ENCODE results near the gene HCFC1. TPM values are rescaled to one million over a fixed set of nuclear protein-coding genes. Genes with fewer than 3 reads are reported as not detected.

The HCFC1 gene
- total RNA-seq, 1 experiment from 2014 or later, result 79.9 TPM

DNA sequence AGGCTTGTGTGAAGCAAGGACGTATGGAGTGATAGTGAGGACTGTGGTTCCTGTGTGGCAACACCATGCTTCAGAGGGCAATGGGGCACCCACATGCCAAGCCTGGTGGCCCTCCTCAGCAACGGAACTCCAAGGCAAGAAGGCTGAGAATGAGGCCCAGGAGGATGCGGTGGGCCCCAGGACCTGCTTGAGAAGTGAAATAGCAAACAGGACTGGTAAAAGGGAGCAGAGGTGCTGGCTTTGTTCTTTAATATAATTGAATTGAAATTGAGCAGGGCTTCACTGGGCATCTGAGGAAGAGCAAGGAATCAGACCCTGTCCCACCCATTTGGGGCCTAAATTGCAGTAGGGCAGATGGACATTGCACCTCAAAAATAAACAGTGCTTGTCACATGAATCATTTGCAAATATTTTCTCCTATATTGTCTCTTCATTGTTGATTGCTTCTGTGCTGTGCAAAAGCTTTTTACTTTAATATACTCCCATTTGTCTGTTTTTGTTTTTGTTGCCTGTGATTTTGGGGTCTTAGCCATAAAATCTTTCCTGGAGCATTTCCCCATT is 3.2 kb upstream of the HCFC1 start:
- BruUV-seq (replicated peaks), result no TSS peak
- POLR2A ChIA-PET (ENCODE audit: unreplicated experiment), result no interaction called here
- TF ChIP-seq EZH2 (IDR thresholded peaks at IDR 0.05; ENCODE audit: low read depth), result no peak
- TF ChIP-seq, protein P1, sequence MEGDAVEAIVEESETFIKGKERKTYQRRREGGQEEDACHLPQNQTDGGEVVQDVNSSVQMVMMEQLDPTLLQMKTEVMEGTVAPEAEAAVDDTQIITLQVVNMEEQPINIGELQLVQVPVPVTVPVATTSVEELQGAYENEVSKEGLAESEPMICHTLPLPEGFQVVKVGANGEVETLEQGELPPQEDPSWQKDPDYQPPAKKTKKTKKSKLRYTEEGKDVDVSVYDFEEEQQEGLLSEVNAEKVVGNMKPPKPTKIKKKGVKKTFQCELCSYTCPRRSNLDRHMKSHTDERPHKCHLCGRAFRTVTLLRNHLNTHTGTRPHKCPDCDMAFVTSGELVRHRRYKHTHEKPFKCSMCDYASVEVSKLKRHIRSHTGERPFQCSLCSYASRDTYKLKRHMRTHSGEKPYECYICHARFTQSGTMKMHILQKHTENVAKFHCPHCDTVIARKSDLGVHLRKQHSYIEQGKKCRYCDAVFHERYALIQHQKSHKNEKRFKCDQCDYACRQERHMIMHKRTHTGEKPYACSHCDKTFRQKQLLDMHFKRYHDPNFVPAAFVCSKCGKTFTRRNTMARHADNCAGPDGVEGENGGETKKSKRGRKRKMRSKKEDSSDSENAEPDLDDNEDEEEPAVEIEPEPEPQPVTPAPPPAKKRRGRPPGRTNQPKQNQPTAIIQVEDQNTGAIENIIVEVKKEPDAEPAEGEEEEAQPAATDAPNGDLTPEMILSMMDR (conservative IDR thresholded peaks at IDR 0.05), result no peak
- no peak for DNase-seq
- Histone ChIP-seq H3K4me3 (no peak overlapping the region), H3K4me2 (peak overlapping the region; percentile 78; the same call in 1 of the 2 replicates), H3K79me2 (ENCODE audit: low read depth) (peaks cover 24% of the 10 kb centered on the region), H2AFZ (no peak overlapping the region), H4K20me1 (ENCODE audit: insufficient read depth) (peaks cover 2% of the 10 kb centered on the region), H3F3A (ENCODE audit: insufficient read depth, low read depth) (peaks cover 9% of the 10 kb centered on the region; the same call in 1 of the 2 replicates), H3K36me3 (ENCODE audit: low read depth) (no peaks in the 10 kb centered on the region), H3K9me2 (ENCODE audit: insufficient read depth) (no peaks in the 10 kb centered on the region), H3K27me3 (ENCODE audit: insufficient read depth, low read depth) (no peaks in the 10 kb centered on the region), H3K9me3 (ENCODE audit: insufficient read depth, low read depth) (no peaks in the 10 kb centered on the region), H3K27ac (no peak overlapping the region), H3K4me1 (replicated peaks; ENCODE audit: insufficient read depth) (peaks cover 13% of the 10 kb centered on the region)
- CTCF ChIA-PET, result no interaction called here
- intact Hi-C loops (cut with micrococcal nuclease; ENCODE audit: unreplicated experiment), result no loop called here

GRCh38 chrX:153974003-153974725 is 2.5 kb upstream of the HCFC1 start:
- Histone ChIP-seq H3K9me2 (ENCODE audit: insufficient read depth) (no peaks in the 10 kb centered on the region), H2AFZ (no peak overlapping the region), H3K79me2 (ENCODE audit: low read depth) (peaks cover 31% of the 10 kb centered on the region), H3F3A (ENCODE audit: insufficient read depth, low read depth) (peaks cover 9% of the 10 kb centered on the region; the same call in 1 of the 2 replicates), H3K27ac (no peak overlapping the region), H3K4me1 (replicated peaks; ENCODE audit: insufficient read depth) (peaks cover 13% of the 10 kb centered on the region), H3K9me3 (ENCODE audit: insufficient read depth, low read depth) (no peaks in the 10 kb centered on the region), H3K36me3 (ENCODE audit: low read depth) (no peaks in the 10 kb centered on the region), H3K4me3 (peak overlapping the region; percentile 56; the same call in 1 of the 2 replicates), H3K27me3 (ENCODE audit: insufficient read depth, low read depth) (no peaks in the 10 kb centered on the region), H4K20me1 (ENCODE audit: insufficient read depth) (peaks cover 8% of the 10 kb centered on the region), H3K4me2 (peak overlapping the region; percentile 78)
- no peak for DNase-seq
- TF ChIP-seq, protein P1 (conservative IDR thresholded peaks at IDR 0.05), result no peak
- no peak for TF ChIP-seq EZH2 (IDR thresholded peaks at IDR 0.05; ENCODE audit: low read depth)
- BruUV-seq (replicated peaks), result no TSS peak
- ChIA-PET POLR2A (ENCODE audit: unreplicated experiment) (no interaction called here), CTCF (no interaction called here)
- intact Hi-C loops (cut with micrococcal nuclease; ENCODE audit: unreplicated experiment), result no loop called here

DNA sequence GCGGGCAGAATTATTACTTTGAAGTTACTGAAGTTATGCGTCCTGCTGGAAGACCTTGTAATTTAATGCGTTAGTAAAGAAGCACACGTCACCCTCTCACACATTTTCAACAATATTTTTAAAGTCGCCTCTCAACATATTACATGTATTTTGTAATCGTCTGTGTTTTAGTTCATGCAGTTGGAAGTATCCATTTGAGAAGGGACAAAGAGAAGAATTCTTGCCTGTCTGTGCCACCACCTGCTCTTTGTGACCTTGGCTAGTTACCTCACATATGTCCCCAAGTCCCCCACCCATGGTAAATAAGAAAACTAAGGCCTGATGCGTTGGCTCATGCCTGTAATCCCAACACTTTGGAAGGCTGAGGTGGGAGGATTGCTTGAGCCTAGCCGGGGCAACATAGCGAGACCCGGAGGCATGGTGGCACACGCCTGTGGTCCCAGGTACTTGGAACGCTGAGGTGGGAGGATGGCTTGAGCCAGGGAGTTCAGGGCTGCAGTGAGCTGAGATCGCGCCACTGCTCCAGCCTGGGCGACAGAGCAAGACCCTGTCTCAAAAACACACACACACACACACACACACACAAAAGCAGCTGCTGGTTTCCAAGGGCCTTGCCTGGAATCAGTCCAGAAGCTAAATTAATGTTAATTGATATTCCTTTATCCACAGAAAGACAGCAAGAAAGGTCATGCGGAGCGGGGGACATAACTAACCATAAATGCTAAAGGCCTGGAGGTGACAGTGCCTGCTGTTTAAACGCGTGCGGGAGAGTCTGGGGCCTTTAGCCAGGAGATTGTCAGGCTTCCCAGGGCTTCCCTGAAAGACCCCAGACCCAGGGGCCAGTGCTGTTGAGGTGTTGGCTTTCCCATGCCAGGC is 1.7 kb upstream of the HCFC1 start:
- Histone ChIP-seq H3K4me1 (replicated peaks; ENCODE audit: insufficient read depth) (peaks cover 13% of the 10 kb centered on the region), H3K4me3 (peak overlapping the region; percentile 56), H3K4me2 (peak overlapping the region; percentile 78), H2AFZ (0 out of 2 replicates have a peak overlapping the region, but pooled peaks have one; percentile 12), H3K36me3 (ENCODE audit: low read depth) (no peaks in the 10 kb centered on the region), H3K79me2 (ENCODE audit: low read depth) (peaks cover 39% of the 10 kb centered on the region), H3K27me3 (ENCODE audit: insufficient read depth, low read depth) (no peaks in the 10 kb centered on the region), H3K9me2 (ENCODE audit: insufficient read depth) (no peaks in the 10 kb centered on the region), H3F3A (ENCODE audit: insufficient read depth, low read depth) (peaks cover 9% of the 10 kb centered on the region; the same call in 1 of the 2 replicates), H3K27ac (peak overlapping the region; percentile 99), H3K9me3 (ENCODE audit: insufficient read depth, low read depth) (no peaks in the 10 kb centered on the region), H4K20me1 (ENCODE audit: insufficient read depth) (peaks cover 15% of the 10 kb centered on the region)
- POLR2A ChIA-PET (ENCODE audit: unreplicated experiment), result interaction anchor here (0.7 kb wide), 1 partner anchor 622 kb away, joined by 3 read pairs; no protein-coding TSS in a partner anchor
- intact Hi-C loops (cut with micrococcal nuclease; ENCODE audit: unreplicated experiment), result no loop called here
- TF ChIP-seq EZH2 (IDR thresholded peaks at IDR 0.05; ENCODE audit: low read depth), result no peak
- TF ChIP-seq, protein P1 (conservative IDR thresholded peaks at IDR 0.05), result no peak
- DNase-seq, result peak in 1 of 2 experiments; percentile 36
- TSS peak; percentile 55 for BruUV-seq (replicated peaks)
- CTCF ChIA-PET, result no interaction called here
